LNCAP (cell line): Measurements from ENCODE around the gene NR2C2.

Experiments used
- TF ChIP-seq, protein P1 (sequence below): fragments of 450-650 bp; IDR thresholded peaks from 2 replicates; pipeline ENCODE4 v1.5.1; 2017; ENCODE audit warnings: mild to moderate bottlenecking

Gene NR2C2

DNA sequence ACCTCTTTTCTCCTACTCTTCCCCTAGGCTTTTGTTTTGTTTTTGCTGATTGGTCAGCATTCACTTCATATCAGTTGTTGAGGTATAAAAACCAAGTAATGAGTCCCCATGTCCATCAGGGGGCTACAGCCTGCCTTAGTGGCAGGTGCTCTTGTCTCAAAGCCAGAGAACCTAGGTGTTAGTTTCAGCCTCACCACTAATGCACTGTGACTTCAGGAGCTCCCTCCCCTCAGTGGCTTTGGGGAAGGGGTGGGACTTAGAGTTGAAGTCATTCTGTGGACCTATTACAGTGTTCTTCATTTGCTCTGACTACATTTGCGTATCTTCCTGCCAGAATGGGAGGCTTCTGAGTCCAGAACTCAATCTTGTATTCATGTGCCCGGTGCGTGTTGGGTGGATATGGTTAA lies 41.6 kb downstream of the NR2C2 start:
- TF ChIP-seq, protein P1, sequence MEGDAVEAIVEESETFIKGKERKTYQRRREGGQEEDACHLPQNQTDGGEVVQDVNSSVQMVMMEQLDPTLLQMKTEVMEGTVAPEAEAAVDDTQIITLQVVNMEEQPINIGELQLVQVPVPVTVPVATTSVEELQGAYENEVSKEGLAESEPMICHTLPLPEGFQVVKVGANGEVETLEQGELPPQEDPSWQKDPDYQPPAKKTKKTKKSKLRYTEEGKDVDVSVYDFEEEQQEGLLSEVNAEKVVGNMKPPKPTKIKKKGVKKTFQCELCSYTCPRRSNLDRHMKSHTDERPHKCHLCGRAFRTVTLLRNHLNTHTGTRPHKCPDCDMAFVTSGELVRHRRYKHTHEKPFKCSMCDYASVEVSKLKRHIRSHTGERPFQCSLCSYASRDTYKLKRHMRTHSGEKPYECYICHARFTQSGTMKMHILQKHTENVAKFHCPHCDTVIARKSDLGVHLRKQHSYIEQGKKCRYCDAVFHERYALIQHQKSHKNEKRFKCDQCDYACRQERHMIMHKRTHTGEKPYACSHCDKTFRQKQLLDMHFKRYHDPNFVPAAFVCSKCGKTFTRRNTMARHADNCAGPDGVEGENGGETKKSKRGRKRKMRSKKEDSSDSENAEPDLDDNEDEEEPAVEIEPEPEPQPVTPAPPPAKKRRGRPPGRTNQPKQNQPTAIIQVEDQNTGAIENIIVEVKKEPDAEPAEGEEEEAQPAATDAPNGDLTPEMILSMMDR: no peak

DNA sequence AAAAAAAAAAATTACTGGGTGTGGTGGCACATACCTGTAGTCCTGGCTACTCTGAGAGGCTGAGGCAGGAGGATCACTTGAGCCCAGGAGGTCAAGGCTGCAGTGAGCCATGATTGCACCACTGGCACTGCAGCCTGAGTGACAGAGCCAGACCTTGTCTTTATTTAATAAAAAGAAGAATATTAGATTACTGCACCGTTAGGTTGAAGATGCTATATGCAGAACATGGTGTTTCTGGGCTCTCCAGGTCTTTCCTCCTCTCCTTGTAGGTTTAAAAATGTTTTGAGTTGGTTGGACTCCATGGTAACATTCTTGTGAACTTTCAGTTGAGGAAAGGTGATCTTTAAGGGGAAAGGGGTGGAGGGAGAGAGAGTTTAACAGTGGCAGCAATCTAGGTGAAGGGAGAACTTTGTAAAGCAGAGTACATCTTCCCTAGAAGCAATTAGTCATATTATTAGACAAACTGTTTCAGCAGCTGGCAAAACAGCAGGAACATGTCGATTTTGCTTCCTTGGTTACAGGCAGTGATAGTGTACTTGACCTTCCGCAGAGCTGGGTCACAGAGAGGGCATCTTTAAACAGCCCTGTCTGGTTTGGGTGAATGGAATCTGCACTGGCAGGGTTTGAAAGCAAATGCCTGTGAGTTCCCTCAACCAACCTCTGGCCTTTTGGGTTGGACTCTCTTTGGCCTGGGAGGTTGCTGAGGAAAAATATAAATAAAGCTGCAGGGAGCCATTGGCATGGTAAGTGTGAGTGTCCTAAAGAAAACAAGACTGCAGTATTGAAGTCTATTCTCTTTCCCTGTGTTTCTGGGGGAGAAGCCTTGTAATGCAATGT lies 42.8 kb downstream of the NR2C2 start:
- TF ChIP-seq, protein P1: no peak

DNA sequence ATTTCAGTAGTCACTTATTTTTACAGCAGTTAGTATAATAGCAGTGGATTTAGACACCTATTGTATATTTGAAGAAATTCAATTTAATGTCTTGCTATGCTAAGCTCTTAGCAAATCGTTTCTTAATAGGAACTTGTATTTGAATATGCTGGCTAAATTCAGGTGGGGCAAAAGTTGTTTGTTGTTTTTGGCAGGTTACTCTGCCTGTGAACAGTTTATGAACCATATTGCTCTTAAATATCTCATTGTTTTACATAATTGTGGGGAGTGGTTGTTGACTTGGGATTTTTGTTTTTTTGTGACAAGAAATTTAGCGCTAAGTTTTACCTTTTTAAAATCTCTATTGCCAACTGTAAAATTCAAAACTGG lies 43.4 kb downstream of the NR2C2 start:
- TF ChIP-seq, protein P1: no peak

DNA sequence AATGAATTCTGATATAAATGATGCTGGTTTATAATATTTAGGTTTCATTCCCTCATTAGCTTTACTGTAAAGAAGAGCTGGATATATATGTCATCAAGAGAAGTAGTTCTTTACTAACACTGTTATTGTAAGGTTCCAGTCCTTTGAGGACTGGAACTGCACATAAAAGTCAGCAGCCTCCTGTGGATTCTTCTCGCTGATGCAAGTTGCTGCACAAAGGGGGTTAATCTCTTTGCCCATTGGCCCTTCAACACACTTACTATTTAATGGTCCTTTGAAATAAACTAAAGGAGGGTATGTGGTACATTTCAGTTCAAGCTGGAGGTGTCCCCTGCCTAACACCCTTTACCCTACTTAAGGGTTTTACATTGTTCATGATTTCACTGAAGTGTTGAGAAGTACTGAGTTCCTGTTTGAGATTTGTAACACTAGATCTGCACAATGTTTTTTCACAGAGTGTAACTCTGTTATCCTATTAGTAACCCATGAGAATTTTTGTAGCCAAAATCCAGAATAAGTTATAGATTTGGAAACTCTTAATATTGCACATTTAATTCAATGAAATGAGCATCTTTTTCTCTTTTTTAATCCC lies 43.9 kb downstream of the NR2C2 start:
- TF ChIP-seq, protein P1: no peak

DNA sequence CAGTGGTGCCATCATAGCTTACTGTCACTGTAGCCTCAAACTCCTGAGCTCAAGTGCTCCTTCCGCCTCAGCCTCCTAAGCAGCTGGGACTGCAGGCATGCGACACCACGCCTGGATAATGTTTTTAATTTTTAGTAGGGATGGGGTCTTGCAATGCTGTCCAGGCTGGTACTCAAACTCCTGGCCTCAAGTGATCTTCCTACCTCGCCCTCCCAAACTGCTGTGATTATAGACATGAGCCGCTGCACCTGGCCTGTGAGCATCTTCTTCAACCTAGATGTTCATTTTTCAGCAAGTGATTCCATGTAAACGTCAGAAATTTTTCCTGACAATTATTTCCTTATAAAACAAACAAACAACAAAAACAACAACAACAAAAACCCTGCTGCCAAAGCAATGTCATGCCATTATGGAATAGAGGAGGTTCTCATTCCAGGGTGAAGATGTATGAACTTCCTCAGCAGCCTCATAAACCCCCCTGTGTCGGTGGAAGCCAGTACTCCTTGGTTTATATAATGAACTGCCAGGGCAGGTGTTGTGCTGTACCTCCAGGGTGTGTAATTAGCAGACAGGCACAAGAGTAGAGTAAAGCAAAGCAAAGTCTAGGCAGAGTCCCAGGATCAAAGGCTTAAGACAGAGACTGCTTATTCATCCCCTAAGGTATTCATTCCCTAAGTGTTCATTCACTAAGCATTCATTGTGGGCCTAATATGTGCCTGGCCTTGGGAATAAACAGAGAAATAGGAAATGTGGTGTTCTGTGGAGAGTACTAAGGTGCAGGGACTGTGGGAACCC lies 44.6 kb downstream of the NR2C2 start:
- TF ChIP-seq, protein P1: no peak

DNA sequence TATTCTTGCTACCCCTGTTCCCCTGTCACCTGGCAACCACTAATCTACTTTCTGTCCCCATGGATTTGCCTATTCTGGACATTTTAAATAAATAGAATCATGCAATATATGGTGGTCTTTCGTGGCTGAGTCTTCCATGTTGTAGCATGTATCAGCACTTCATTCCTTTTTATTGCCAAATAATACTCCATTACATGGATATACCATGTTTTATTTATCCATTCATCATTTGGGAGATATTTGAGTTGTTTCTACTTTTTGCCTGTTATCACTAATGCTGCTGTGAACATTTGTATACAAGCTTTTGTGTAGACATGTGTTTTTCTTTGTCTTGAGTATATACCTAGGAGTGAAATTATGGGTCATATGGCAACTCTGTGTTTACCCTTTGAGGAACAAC lies 50.6 kb downstream of the NR2C2 start:
- TF ChIP-seq, protein P1: no peak

DNA sequence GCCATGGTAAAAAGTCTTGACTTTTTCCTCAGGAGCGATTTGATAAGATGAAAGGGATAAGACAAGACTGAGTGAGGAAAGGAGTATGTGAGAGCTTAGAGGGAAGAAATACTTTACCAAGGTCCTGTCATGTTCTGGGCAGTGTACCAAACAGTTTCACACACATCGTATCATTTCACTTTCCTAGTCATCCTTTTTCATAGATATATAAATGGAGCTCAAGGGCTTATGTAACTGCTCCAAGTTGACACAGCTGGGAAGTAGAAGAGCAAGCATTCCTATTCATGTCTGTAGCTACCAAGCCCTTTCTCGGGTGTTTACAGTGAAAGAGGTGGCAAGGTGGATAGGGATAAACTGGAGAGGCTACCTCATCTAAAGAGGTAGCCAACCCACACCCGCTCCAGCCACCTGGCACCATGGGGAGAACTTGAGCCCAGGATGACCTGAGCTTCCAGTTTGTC lies 60.3 kb downstream of the NR2C2 start:
- TF ChIP-seq, protein P1: no peak
